Measurements from ENCODE around the gene NOG.
A peak's percentile ranks its signal among the peaks of the same experiment; 100 is the strongest.

Gene NOG

DNA sequence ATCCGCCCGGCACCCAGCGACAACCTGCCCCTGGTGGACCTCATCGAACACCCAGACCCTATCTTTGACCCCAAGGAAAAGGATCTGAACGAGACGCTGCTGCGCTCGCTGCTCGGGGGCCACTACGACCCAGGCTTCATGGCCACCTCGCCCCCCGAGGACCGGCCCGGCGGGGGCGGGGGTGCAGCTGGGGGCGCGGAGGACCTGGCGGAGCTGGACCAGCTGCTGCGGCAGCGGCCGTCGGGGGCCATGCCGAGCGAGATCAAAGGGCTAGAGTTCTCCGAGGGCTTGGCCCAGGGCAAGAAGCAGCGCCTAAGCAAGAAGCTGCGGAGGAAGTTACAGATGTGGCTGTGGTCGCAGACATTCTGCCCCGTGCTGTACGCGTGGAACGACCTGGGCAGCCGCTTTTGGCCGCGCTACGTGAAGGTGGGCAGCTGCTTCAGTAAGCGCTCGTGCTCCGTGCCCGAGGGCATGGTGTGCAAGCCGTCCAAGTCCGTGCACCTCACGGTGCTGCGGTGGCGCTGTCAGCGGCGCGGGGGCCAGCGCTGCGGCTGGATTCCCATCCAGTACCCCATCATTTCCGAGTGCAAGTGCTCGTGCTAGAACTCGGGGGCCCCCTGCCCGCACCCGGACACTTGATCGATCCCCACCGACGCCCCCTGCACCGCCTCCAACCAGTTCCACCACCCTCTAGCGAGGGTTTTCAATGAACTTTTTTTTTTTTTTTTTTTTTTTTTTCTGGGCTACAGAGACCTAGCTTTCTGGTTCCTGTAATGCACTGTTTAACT, 1.0 kb downstream of the NOG start:
- Histone ChIP-seq H3K27ac (peak overlapping the region in 10 of 11 experiments; percentile 21 to 94 (median 91); a peak in 20 of 22 replicates), H3K9ac (peak overlapping the region; percentile 60 to 96 (median 88)), H3K9me3 (replicated peaks in 1 of 11) (no peaks in the 10 kb centered on the region), H3K4me1 (peaks cover 33 to 59% (median 46%) of the 10 kb centered on the region in 10 experiments), H3K36me3 (no peaks in the 10 kb centered on the region), H3K4me2 (peak overlapping the region; percentile 87 to 99 (median 95)), H4K20me1 (peaks cover 0 to 7% (median 0%) of the 10 kb centered on the region in 11 experiments; a peak in 3 of 22 replicates), H3K4me3 (peak overlapping the region; percentile 62 to 90 (median 79)), H3K27me3 (peaks cover 0 to 39% (median 0%) of the 10 kb centered on the region in 11 experiments; a peak in 7 of 22 replicates)
- no peak for TF ChIP-seq Cebpa-rat (IDR thresholded peaks at IDR 0.05)

DNA sequence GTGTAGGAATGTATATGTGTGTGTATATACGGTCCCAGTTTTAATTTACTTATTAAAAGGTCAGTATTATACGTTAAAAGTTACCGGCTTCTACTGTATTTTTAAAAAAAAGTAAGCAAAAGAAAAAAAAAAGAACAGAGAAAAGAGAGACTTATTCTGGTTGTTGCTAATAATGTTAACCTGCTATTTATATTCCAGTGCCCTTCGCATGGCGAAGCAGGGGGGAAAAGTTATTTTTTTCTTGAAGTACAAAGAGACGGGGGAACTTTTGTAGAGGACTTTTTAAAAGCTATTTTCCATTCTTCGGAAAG, 1.6 kb downstream of the NOG start:
- peak overlapping the region; percentile 87 to 99 (median 95) for H3K4me2 ChIP-seq
- H3K27me3 ChIP-seq, result peaks cover 0 to 39% (median 0%) of the 10 kb centered on the region in 11 experiments; a peak in 7 of 22 replicates
- peak overlapping the region; percentile 62 to 90 (median 79) for H3K4me3 ChIP-seq

GRCh38 chr17:56595831-56596690, 2.6 kb downstream of the NOG start:
- TF ChIP-seq Cebpa-rat (IDR thresholded peaks at IDR 0.05), result no peak
- Histone ChIP-seq H3K36me3 (no peaks in the 10 kb centered on the region), H4K20me1 (peaks cover 0 to 7% (median 0%) of the 10 kb centered on the region in 11 experiments; a peak in 3 of 22 replicates), H3K9me3 (replicated peaks in 1 of 11) (no peaks in the 10 kb centered on the region), H3K27me3 (peaks cover 0 to 39% (median 0%) of the 10 kb centered on the region in 11 experiments; a peak in 7 of 22 replicates), H3K9ac (peak overlapping the region in 10 of 11 experiments; percentile 6 to 96 (median 90); a peak in 18 of 22 replicates), H3K27ac (peak overlapping the region in 9 of 11 experiments; percentile 1 to 94 (median 91); a peak in 17 of 22 replicates), H3K4me2 (peak overlapping the region; percentile 83 to 98 (median 95)), H3K4me3 (peak overlapping the region; percentile 32 to 90 (median 79)), H3K4me1 (peaks cover 36 to 62% (median 47%) of the 10 kb centered on the region in 10 experiments)

More for the DNA sequence above, 1.6 kb downstream of the NOG start:
- Histone ChIP-seq H3K9ac (peak overlapping the region in 9 of 11 experiments; percentile 79 to 96 (median 93); a peak in 18 of 22 replicates), H4K20me1 (peaks cover 0 to 7% (median 0%) of the 10 kb centered on the region in 11 experiments; a peak in 3 of 22 replicates), H3K9me3 (replicated peaks in 1 of 11) (no peaks in the 10 kb centered on the region), H3K27ac (peak overlapping the region in 9 of 11 experiments; percentile 73 to 94 (median 91); a peak in 16 of 22 replicates), H3K36me3 (no peaks in the 10 kb centered on the region), H3K4me1 (peaks cover 36 to 59% (median 50%) of the 10 kb centered on the region in 10 experiments)
- no peak for TF ChIP-seq Cebpa-rat (IDR thresholded peaks at IDR 0.05)

- peaks cover 0 to 39% (median 0%) of the 10 kb centered on the region in 11 experiments; a peak in 7 of 22 replicates for H3K27me3 ChIP-seq
These were observed 3.4 kb downstream of the NOG start for GRCh38 chr17:56596691-56597494.

GRCh38 chr17:56597495-56597990, 4.0 kb downstream of the NOG start:
- Histone ChIP-seq H3K9ac (peak overlapping the region in 10 of 11 experiments; percentile 8 to 96 (median 77); a peak in 19 of 22 replicates), H3K4me1 (peaks cover 31 to 54% (median 44%) of the 10 kb centered on the region in 10 experiments), H3K4me2 (peak overlapping the region; percentile 78 to 96 (median 92)), H3K4me3 (peak overlapping the region; percentile 39 to 89 (median 63)), H3K27ac (peak overlapping the region in 8 of 11 experiments; percentile 63 to 94 (median 82); a peak in 16 of 22 replicates), H3K9me3 (replicated peaks in 1 of 11) (no peaks in the 10 kb centered on the region), H4K20me1 (peaks cover 0 to 7% (median 0%) of the 10 kb centered on the region in 11 experiments; a peak in 3 of 22 replicates), H3K36me3 (no peaks in the 10 kb centered on the region), H3K27me3 (peaks cover 0 to 39% (median 0%) of the 10 kb centered on the region in 11 experiments; a peak in 7 of 22 replicates)
- TF ChIP-seq Cebpa-rat (IDR thresholded peaks at IDR 0.05), result no peak

More at GRCh38 chr17:56596691-56597494, 3.4 kb downstream of the NOG start:
- peak overlapping the region; percentile 87 to 98 (median 95) for H3K4me2 ChIP-seq
- H3K36me3 ChIP-seq, result no peaks in the 10 kb centered on the region
- H3K27ac ChIP-seq, result peak overlapping the region in 8 of 11 experiments; percentile 68 to 94 (median 92); a peak in 16 of 22 replicates
- peak overlapping the region; percentile 39 to 90 (median 79) for H3K4me3 ChIP-seq
- no peak for TF ChIP-seq Cebpa-rat (IDR thresholded peaks at IDR 0.05)
- H3K4me1 ChIP-seq, result peaks cover 30 to 55% (median 43%) of the 10 kb centered on the region in 10 experiments
- peaks cover 0 to 7% (median 0%) of the 10 kb centered on the region in 11 experiments; a peak in 3 of 22 replicates for H4K20me1 ChIP-seq
- H3K9me3 ChIP-seq (replicated peaks in 1 of 11), result no peaks in the 10 kb centered on the region
- H3K9ac ChIP-seq, result peak overlapping the region; percentile 8 to 96 (median 88); a peak in 20 of 22 replicates

GRCh38 chr17:56598466-56598865, 5.0 kb downstream of the NOG start:
- peak overlapping the region in 3 of 11 experiments; percentile 2 to 94 (median 93); a peak in 3 of 22 replicates for H3K27ac ChIP-seq
- no peak for TF ChIP-seq Cebpa-rat (IDR thresholded peaks at IDR 0.05)
- H3K27me3 ChIP-seq, result peaks cover 0 to 39% (median 0%) of the 10 kb centered on the region in 11 experiments; a peak in 7 of 22 replicates
- peak overlapping the region in 10 of 11 experiments; percentile 78 to 96 (median 91); a peak in 15 of 22 replicates for H3K4me2 ChIP-seq
- no peaks in the 10 kb centered on the region for H3K36me3 ChIP-seq
- 0 out of 22 replicates have a peak overlapping the region, but pooled peaks of 2 of the 11 experiments have one; percentile 94 to 95 for H3K9ac ChIP-seq
- no peaks in the 10 kb centered on the region for H3K9me3 ChIP-seq (replicated peaks in 1 of 11)
- H4K20me1 ChIP-seq, result peaks cover 0 to 7% (median 0%) of the 10 kb centered on the region in 11 experiments; a peak in 3 of 22 replicates
- H3K4me1 ChIP-seq, result peaks cover 33 to 60% (median 52%) of the 10 kb centered on the region in 10 experiments
- peak overlapping the region in 1 of 10 experiments; percentile 89; a peak in 2 of 20 replicates for H3K4me3 ChIP-seq

DNA sequence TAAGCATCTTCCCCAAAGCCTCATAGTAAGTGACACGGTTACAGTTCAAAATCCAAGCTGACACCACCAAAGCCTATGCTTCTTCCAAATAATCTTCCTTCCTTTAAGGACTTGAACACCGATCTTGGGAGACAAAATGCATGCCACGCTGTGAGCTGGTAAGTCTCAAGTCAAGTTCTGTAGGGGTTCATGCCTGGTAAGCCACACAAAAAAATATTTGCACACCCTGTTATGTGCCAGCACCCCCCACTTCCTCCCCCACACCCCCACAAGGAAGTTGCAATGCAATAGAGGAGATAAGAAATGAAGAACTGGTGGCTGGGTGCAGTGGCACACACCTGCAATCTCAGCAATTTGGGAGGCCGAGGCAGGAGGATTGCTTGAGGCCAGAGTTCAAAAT, 5.6 kb downstream of the NOG start:
- Histone ChIP-seq H3K4me1 (peaks cover 33 to 65% (median 57%) of the 10 kb centered on the region in 10 experiments), H3K9ac (no peak overlapping the region), H3K4me2 (peak overlapping the region; percentile 26 to 95 (median 87)), H3K4me3 (no peak overlapping the region), H3K9me3 (replicated peaks in 1 of 11) (0 out of 22 replicates have a peak, but pooled peaks cover 0 to 1% (median 0%) of the 10 kb centered on the region in 11 experiments), H3K27ac (no peak overlapping the region), H3K27me3 (peaks cover 0 to 39% (median 0%) of the 10 kb centered on the region in 11 experiments; a peak in 7 of 22 replicates), H4K20me1 (peaks cover 0 to 7% (median 0%) of the 10 kb centered on the region in 11 experiments; a peak in 3 of 22 replicates), H3K36me3 (no peaks in the 10 kb centered on the region)
- no peak for TF ChIP-seq Cebpa-rat (IDR thresholded peaks at IDR 0.05)

All from BLaER1 treated with 17β-estradiol and CSF1 and Interleukin-3, amounts not matched to agents 10 nM and 100 nM (cell line).